HG03521 (cell line): Measurements from ENCODE around the gene MLLT6.
"Not testable (repeated sequence)": the region's sequence is repeated elsewhere in the genome, so short reads cannot be mapped to it uniquely, and the experiment has no call there.

Source experiments
- ATAC-seq: cut with Tn5 transposase; IDR thresholded peaks from one replicate; pipeline ENCODE4 v1.9.1; 2021; ENCODE audit warnings: mild to moderate bottlenecking, moderate library complexity; ENCODE audit not compliant: unreplicated experiment

MLLT6 gene

GRCh38 chr17:38725066-38725465, 20.0 kb downstream of the MLLT6 start:
- no peak for ATAC-seq

GRCh38 chr17:38726145-38726544, 21.1 kb downstream of the MLLT6 start:
- ATAC-seq = not testable (repeated sequence)

DNA sequence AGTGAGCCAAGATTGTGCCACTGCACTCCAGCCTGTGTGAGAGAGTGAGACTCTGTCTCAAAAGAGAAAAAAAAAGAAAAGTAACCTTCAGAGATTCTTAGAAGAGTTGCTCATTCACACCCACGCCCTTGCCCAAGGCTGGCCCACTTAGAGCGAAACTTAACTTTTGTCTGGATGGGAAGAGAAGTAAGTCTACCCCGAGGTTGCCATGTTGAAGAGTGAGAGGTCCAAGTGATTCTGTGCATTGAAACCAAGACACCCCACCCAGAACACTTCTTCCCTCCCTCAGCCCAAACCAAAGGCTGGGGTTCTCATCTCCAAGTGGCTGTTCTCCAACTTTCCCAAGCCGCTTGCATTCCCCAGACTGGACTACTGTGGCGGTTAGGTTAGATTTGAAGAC, 22.7 kb downstream of the MLLT6 start:
- no peak for ATAC-seq

DNA sequence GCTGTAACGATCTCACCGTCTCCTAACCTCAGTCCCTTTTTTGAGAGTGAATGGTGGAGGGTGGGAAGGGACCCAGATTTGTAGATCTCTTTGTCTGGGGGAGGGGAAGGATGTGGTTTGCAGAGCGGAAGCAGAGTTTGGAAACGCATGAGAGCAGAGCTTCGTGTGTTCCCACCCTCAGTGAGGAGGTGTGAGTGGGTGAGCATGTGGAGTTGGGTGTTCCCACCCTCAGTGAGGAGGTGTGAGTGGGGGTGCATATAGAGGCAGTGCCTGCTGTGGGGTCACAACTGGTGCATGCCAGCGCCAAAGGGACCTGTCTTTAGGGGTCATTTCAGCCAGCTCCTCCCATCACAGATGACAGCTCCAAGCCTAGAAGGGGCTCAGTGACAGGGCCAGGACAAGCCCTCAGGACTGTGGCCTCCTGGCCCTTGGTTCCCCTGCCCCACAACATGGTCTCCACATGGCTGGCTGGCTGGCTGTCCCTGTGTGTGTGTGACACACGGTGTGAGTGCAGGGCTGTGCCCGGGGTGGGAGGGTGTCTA, 23.3 kb downstream of the MLLT6 start:
- ATAC-seq = no peak

DNA sequence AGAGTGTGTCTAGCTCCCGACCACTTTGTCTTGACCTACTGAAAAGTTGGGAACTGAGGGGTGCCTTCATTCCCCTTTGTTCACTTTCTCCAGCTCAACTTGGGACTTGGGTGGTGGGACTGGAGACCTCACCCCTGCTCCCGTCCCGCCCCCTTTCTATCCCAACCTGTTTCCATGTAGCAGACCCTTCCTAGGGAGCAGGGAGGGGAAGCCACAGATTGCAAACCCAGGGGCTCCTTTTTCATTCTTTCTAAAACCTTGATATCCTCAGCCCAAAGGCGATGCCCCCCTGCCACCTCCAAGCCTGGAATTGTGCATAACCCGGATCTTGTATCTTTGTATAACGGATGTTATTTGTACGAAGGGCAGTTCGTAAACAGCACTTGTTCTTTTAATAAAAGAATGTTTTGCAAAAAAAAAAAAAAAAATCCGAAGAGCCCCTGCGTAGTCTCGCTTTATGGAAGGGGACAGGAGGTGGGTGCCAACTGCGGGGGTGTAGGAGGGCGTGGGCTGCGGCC, 24.4 kb downstream of the MLLT6 start:
- ATAC-seq = no peak

GRCh38 chr17:38729886-38730525, 24.9 kb downstream of the MLLT6 start, which contains the start of gene CISD3:
Gene CISD3, plus strand, starts transcription at chr17:38730341. Its CDS starts 18 bp downstream, at chr17:38730359.
- peak; percentile 86 for ATAC-seq

GRCh38 chr17:38730526-38731379, 25.7 kb downstream of the MLLT6 start:
- ATAC-seq = no peak

DNA sequence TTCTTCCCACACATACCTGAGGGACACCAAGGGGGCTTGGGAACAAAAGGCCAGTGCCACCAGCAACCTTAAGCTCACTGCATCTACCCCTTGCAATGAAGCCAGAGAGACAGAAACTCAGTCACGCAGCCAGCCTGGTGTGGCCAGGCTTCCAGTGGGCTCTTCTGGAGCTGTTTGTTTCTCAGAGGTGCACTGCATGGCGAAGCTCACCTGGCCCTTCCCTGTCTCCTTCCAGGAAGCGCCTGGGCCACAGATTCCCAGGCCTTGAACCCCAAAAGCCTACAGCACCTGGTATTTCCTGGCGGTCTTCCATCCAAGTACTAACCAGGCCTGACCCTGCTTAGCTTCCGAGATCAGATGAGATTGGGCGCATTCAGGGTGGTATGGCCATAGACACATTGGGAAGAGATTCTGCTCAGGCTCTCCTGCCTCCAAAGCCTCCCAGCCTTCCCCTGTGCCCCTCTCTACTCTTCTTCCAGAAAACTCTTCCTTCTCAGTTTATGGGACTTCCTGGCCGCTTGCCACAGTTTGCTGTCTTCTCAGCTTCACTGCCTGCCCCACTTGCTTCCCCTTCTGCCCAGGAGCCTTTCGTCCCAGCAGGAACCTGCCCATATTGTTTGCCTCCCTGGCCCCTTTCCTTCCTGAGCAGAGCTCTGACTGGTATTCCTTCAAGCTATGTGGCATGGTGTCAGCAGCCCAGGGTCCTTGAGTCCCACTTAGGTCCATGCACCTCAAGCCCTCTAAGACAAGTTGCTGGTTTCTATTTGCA, 26.6 kb downstream of the MLLT6 start:
- no peak for ATAC-seq

DNA sequence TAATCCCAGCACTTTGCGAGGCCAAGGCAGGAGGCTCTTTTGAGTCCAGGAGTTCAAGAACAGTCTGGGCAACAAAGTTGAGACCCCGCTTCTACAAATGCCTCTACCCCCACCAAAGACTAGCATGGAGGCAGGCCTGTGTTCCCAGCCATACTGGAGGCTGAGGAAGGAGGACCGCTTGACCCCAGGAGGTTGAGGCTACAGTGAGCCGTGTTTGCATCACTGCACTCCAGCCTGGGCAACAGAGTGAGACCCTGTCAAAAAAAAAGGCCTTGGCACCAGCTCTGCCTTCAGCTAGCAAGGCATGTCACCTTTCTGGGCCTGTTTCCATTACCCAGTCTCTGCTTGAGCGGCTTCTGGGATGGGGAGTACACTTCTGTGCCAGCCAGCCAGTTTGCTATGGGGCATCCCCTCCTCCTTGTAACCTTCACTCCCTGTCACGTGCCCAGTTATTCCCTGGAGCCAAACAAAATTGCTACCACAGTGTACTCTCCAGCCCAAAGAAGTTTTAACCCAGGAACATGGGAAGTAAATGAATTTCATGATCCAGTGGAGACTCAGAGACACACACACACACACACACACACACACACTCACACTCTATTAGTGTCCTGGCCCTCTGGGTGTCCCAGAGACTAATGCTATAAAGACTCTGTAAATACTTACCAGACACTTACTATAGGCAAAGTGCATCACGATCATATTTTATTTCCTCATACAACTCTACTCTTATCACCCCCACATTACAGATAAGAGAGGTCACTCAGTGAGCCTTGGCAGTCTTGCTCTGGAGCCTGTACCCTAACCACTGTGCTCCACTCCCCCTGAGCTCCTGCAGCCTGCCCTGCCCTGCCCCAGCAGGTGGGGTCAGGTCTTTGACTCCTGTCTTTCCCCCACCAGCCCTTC, 27.6 kb downstream of the MLLT6 start:
- no peak for ATAC-seq

DNA sequence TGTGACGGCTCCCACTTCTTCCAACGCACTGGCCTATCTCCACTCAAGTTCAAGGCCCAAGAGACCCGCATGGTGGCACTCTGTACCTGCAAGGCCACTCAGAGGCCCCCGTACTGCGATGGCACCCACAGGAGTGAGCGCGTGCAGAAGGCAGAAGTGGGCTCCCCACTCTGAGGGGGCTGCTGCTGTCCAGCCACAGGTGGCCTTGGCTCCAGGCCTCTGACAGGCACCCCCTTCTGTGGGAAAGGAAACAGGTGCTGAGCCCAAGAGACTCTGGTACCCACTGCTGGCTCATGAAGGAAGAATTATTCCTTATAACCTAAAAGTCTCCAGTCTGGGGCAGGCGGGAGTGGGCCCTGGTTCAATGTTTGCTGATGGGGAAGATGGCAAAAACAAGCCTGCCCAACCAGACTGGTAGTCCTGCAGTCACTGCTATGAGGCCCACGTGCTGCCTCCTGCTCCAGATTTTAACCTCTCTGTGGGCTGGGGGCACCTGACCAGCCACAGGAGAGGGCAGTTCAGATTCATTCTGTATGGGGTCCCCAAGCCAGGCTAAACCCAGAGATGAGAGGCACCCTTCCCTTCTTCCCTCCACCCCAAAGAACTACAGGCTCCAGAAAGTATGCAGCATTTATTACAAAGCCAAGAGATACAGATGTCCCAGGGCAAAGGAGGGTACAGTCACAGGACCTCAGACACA, 28.4 kb downstream of the MLLT6 start:
- no peak for ATAC-seq

- no peak for ATAC-seq
These were observed 29.2 kb downstream of the MLLT6 start for GRCh38 chr17:38733982-38734973.

DNA sequence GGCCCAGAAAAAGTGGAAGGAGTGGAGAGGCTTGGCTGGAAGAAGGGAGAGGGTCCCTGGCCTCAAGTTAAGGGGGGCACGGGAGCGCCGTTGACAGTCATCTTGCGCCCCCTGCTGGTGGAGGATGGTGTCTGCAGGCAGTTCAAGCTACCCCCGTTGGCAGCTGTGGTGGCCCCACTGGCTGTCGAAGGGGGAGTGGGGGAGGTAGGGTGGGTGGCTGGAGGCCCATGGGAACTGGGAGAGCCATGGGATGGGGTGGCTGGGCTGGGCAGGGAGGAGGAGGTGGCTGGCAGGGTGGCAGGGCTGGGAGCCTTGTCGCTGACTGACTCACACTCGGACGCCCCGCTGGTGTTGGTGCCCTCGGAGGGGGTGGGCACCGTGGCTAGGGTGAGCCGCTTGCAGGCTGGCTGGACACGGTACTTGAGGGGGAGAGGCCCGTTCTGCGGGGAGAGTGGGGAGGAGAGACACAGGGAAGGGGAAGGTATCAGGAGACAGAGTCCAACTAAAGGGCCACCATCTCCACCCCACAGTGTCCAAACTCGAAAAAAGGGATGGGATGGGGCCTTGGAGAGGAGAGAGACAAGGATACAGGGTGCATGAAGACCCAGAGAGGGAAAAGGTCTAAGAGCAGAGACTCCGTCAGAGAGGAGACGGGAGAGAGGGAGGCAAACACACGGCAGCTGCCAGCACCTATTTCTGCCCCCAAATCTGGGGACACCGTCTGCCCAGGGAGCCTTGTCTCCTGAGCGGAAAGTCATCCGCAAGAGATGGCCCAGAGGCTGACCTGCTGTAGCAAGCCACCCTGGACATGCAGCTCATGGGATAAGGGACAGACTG, 30.3 kb downstream of the MLLT6 start:
- ATAC-seq = no peak

GRCh38 chr17:38738007-38738662, 33.1 kb downstream of the MLLT6 start:
- no peak for ATAC-seq

GRCh38 chr17:38738686-38739085, 33.6 kb downstream of the MLLT6 start:
- no peak for ATAC-seq

- ATAC-seq = no peak
These were observed 34.2 kb downstream of the MLLT6 start for GRCh38 chr17:38739305-38739704.

DNA sequence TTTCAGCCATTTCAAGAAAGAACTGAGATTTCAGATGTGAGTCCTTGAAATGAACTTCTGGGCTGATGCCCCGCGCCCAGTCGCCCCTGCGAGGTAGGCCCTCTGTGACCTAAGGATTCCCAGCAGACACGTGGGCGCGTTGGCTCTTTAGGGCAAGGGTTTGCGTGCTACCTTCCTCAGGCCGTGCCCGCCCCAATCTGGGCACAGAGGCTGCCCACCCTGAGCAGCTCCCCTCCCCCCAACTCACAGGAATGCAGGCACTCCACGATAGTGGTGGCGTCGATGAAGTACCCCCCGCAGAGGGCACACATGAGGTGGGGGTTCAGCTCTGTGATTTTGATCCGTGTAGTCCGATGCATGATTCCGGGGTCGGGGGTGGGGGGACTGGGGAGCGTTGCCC, 35.0 kb downstream of the MLLT6 start:
- ATAC-seq = no peak

DNA sequence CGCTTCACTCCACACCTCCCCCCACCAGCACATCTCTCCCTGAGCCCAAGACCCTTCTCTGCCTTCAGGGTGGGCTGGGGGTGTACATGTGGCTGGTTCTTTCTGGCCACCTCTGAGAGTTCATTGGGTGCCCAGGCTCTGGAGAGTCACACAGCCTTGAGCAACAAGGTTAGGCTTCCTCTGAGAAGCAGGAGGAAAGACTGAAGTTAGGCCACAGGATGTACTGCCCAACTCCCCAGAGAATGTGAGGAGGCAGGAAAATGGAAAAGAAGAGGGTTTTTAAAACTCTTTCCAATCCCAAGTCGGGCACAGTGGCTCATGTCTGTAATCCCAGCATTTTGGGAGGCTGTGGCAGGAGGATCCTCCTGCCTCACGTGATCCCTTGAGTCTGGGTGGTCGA, 35.7 kb downstream of the MLLT6 start:
- no peak for ATAC-seq
